Fibroblast of villous mesenchyme (primary cell): ENCODE measurements around the gene RSAD1. TPM values are rescaled to one million over a fixed set of nuclear protein-coding genes. Genes with fewer than 3 reads are reported as not detected.

Source experiments
- DNase-seq: peaks from one replicate; pipeline ENCODE4 v3.0.0-alpha.2; 2010; ENCODE audit warnings: low read depth
- H3K4me3 ChIP-seq: 2 replicates; pipeline ENCODE4 v1.5.1; 2011; ENCODE audit warnings: low read depth, mild to moderate bottlenecking, low read length
- CTCF ChIP-seq: IDR thresholded peaks from 2 replicates; pipeline ENCODE4 v1.5.1; 2012; ENCODE audit warnings: low read depth, mild to moderate bottlenecking, low read length; ENCODE audit not compliant: insufficient read depth
- total RNA-seq: library from RNA; depleted of rRNA; stranded (reverse); fragments of >200 nt; gene quantifications from 2 replicates; pipeline ENCODE4 v1.2.3, GENCODE V29; 2012

Gene RSAD1
- total RNA-seq, 1 donor: 16.8 TPM

GRCh38 chr17:50448643-50449042 is 30.0 kb upstream of the RSAD1 start:
- TF ChIP-seq CTCF: no peak
- no peak for DNase-seq
- H3K4me3 ChIP-seq: no peak overlapping the region

- no peak for TF ChIP-seq CTCF
- DNase-seq: no peak
- no peak overlapping the region for H3K4me3 ChIP-seq
Observed at GRCh38 chr17:50451943-50452629, 26.6 kb upstream of the RSAD1 start.

- no peak for TF ChIP-seq CTCF
Observed at GRCh38 chr17:50452630-50453300, 25.9 kb upstream of the RSAD1 start.

GRCh38 chr17:50453901-50454300 is 24.8 kb upstream of the RSAD1 start:
- no peak for TF ChIP-seq CTCF
- H3K4me3 ChIP-seq: no peak overlapping the region
- no peak for DNase-seq

More at GRCh38 chr17:50452630-50453300, 25.9 kb upstream of the RSAD1 start:
- H3K4me3 ChIP-seq: no peak overlapping the region
- DNase-seq: peak; percentile 69

- no peak for DNase-seq
- no peak for TF ChIP-seq CTCF
- H3K4me3 ChIP-seq: no peak overlapping the region
Observed at GRCh38 chr17:50457621-50458020, 21.0 kb upstream of the RSAD1 start.

GRCh38 chr17:50458270-50458669 is 20.4 kb upstream of the RSAD1 start:
- DNase-seq: no peak
- TF ChIP-seq CTCF: no peak
- no peak overlapping the region for H3K4me3 ChIP-seq
